Measurements from ENCODE around the gene NHS.

- TF ChIP-seq POLR2AphosphoS5 (IDR thresholded peaks at IDR 0.05) (no peak), CTCF (IDR thresholded peaks at IDR 0.05) (no peak)
Observed at GRCh38 chrX:17616936-17617335, 241.9 kb downstream of the NHS start.

Measured in esophagus muscularis mucosa (tissue), 3 donors.